ENCODE measurements around the gene NUAK1.

NUAK1 gene

DNA sequence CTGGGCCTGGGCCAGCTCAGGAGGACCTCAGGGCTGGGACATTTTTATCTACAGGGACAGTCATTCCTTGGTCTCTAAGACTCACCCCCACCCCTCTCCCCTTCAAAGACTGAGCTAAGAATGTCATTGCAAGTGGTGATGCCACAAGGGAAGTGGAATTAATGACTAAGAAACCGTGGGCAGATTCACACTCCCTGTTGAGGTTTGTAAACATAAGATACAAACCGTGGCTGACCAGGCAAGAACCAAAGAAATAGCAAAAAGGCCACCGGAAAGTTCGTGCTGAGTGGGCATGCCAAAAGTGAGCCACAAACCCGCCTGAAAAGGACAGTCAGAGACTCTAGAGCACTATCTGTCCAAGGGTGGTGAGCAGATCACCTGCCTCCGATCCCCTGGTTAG is 25.7 kb downstream of the NUAK1 start:
- Histone ChIP-seq H3K4me2 (ENCODE audit: low read depth, low read length, poor library complexity, severe bottlenecking) (no peak overlapping the region), H3K9me3 (ENCODE audit: insufficient read depth, low read length) (no peaks in the 10 kb centered on the region), H3K27ac (ENCODE audit: low read depth, low read length) (no peak overlapping the region), H3K4me3 (ENCODE audit: insufficient read depth, low read length, poor library complexity, severe bottlenecking) (no peak overlapping the region), H3K9ac (ENCODE audit: low read length) (no peak overlapping the region), H3K9me2 (replicated peaks; ENCODE audit: insufficient read depth, low read length) (no peaks in the 10 kb centered on the region), H3F3A (ENCODE audit: insufficient read depth) (no peaks in the 10 kb centered on the region), H4K20me1 (ENCODE audit: low read depth, low read length) (no peaks in the 10 kb centered on the region), H3K36me3 (ENCODE audit: low read length) (no peaks in the 10 kb centered on the region), H3K79me2 (ENCODE audit: insufficient read depth, low read length) (no peaks in the 10 kb centered on the region), H2AFZ (ENCODE audit: low read depth, low read length, severe bottlenecking) (no peak overlapping the region), H3K27me3 (ENCODE audit: low read length) (no peaks in the 10 kb centered on the region)
- TF ChIP-seq EZH2phosphoT487 (conservative IDR thresholded peaks at IDR 0.05; ENCODE audit: low read length) (no peak), CTCF (IDR thresholded peaks at IDR 0.05; ENCODE audit: insufficient read depth, low read length, poor library complexity, severe bottlenecking) (no peak)

GRCh38 chr12:106112145-106112821 is 26.5 kb downstream of the NUAK1 start:
- H3K9me2 ChIP-seq (replicated peaks; ENCODE audit: insufficient read depth, low read length), result no peaks in the 10 kb centered on the region
- TF ChIP-seq CTCF (IDR thresholded peaks at IDR 0.05; ENCODE audit: insufficient read depth, low read length, poor library complexity, severe bottlenecking), result no peak
- TF ChIP-seq EZH2phosphoT487 (conservative IDR thresholded peaks at IDR 0.05; ENCODE audit: low read length), result no peak
- no peak overlapping the region for H3K27ac ChIP-seq (ENCODE audit: low read depth, low read length)
- H3K4me2 ChIP-seq (ENCODE audit: low read depth, low read length, poor library complexity, severe bottlenecking), result no peak overlapping the region
- H3K36me3 ChIP-seq (ENCODE audit: low read length), result no peaks in the 10 kb centered on the region
- no peaks in the 10 kb centered on the region for H3F3A ChIP-seq (ENCODE audit: insufficient read depth)
- H4K20me1 ChIP-seq (ENCODE audit: low read depth, low read length), result no peaks in the 10 kb centered on the region
- no peak overlapping the region for H3K4me3 ChIP-seq (ENCODE audit: insufficient read depth, low read length, poor library complexity, severe bottlenecking)
- no peak overlapping the region for H2AFZ ChIP-seq (ENCODE audit: low read depth, low read length, severe bottlenecking)
- no peaks in the 10 kb centered on the region for H3K79me2 ChIP-seq (ENCODE audit: insufficient read depth, low read length)
- no peaks in the 10 kb centered on the region for H3K9me3 ChIP-seq (ENCODE audit: insufficient read depth, low read length)
- H3K27me3 ChIP-seq (ENCODE audit: low read length), result no peaks in the 10 kb centered on the region
- no peak overlapping the region for H3K9ac ChIP-seq (ENCODE audit: low read length)

GRCh38 chr12:106110626-106111300 is 28.0 kb downstream of the NUAK1 start:
- no peaks in the 10 kb centered on the region for H3K9me3 ChIP-seq (ENCODE audit: insufficient read depth, low read length)
- H3K27ac ChIP-seq (ENCODE audit: low read depth, low read length), result no peak overlapping the region
- H3K9ac ChIP-seq (ENCODE audit: low read length), result no peak overlapping the region
- H3K4me2 ChIP-seq (ENCODE audit: low read depth, low read length, poor library complexity, severe bottlenecking), result no peak overlapping the region
- no peak overlapping the region for H2AFZ ChIP-seq (ENCODE audit: low read depth, low read length, severe bottlenecking)
- H3K79me2 ChIP-seq (ENCODE audit: insufficient read depth, low read length), result no peaks in the 10 kb centered on the region
- H3F3A ChIP-seq (ENCODE audit: insufficient read depth), result no peaks in the 10 kb centered on the region
- no peak overlapping the region for H3K4me3 ChIP-seq (ENCODE audit: insufficient read depth, low read length, poor library complexity, severe bottlenecking)
- H3K9me2 ChIP-seq (replicated peaks; ENCODE audit: insufficient read depth, low read length), result no peaks in the 10 kb centered on the region
- TF ChIP-seq EZH2phosphoT487 (conservative IDR thresholded peaks at IDR 0.05; ENCODE audit: low read length), result no peak
- TF ChIP-seq CTCF (IDR thresholded peaks at IDR 0.05; ENCODE audit: insufficient read depth, low read length, poor library complexity, severe bottlenecking), result no peak
- H4K20me1 ChIP-seq (ENCODE audit: low read depth, low read length), result no peaks in the 10 kb centered on the region
- no peaks in the 10 kb centered on the region for H3K36me3 ChIP-seq (ENCODE audit: low read length)
- H3K27me3 ChIP-seq (ENCODE audit: low read length), result no peaks in the 10 kb centered on the region

Data from SU-DHL-6 (cell line).